Fibroblast of pulmonary artery (primary cell): ENCODE data around the gene MYNN.

Experiments
- DNase-seq: peaks from one replicate; pipeline ENCODE4 v3.0.0-alpha.2; 2010; ENCODE audit warnings: low read depth
- H3K4me3 ChIP-seq: replicated peaks from 2 replicates; pipeline ENCODE4 v1.5.1; 2011; ENCODE audit warnings: low read depth, mild to moderate bottlenecking, control low read depth, low read length, moderate library complexity
- CTCF ChIP-seq: IDR thresholded peaks from 2 replicates; pipeline ENCODE4 v1.5.1; 2011; ENCODE audit warnings: mild to moderate bottlenecking, control low read depth, low read length, inconsistent platforms; ENCODE audit errors: missing control alignments

MYNN gene

GRCh38 chr3:169792359-169792758 is 19.2 kb downstream of the MYNN start:
- no peak for TF ChIP-seq CTCF
- no peak overlapping the region for H3K4me3 ChIP-seq
- DNase-seq, result no peak

GRCh38 chr3:169804681-169805080 is 31.5 kb downstream of the MYNN start:
- TF ChIP-seq CTCF, result no peak
- DNase-seq, result no peak
- H3K4me3 ChIP-seq, result no peak overlapping the region

GRCh38 chr3:169809230-169809795 is 36.1 kb downstream of the MYNN start:
- no peak overlapping the region for H3K4me3 ChIP-seq
- TF ChIP-seq CTCF, result no peak
- no peak for DNase-seq

GRCh38 chr3:169811631-169812331 is 38.6 kb downstream of the MYNN start:
- TF ChIP-seq CTCF, result no peak
- H3K4me3 ChIP-seq, result peak overlapping the region; percentile 52
- peak; percentile 73 for DNase-seq

GRCh38 chr3:169812332-169813235 is 39.4 kb downstream of the MYNN start, which contains the start of the genes LRRC34 and LRRIQ4:
Gene LRRC34, minus strand, starts transcription at chr3:169812904. Its CDS starts 356 bp downstream, at chr3:169812548.
Gene LRRIQ4, plus strand, starts transcription at chr3:169812870. Its CDS starts 9,052 bp downstream, at chr3:169821922.
- no peak for TF ChIP-seq CTCF

GRCh38 chr3:169813278-169813677 is 40.1 kb downstream of the MYNN start:
- DNase-seq, result no peak
- TF ChIP-seq CTCF, result no peak
- H3K4me3 ChIP-seq, result peak overlapping the region; percentile 22

More at GRCh38 chr3:169812332-169813235, 39.4 kb downstream of the MYNN start, which contains the start of the genes LRRC34 and LRRIQ4:
- peak within 1 kb of the TSS; percentile 52 for H3K4me3 ChIP-seq
- DNase-seq, result peak; percentile 72
